GM21526 (cell line): ENCODE results near the gene NEDD4L.
A peak's percentile ranks its signal among the peaks of the same experiment; 100 is the strongest.

Experiments
- ATAC-seq: cut with Tn5 transposase; IDR thresholded peaks from one replicate; pipeline ENCODE4 v1.9.1; 2021; ENCODE audit warnings: moderate library complexity; ENCODE audit not compliant: unreplicated experiment, low FRiP score

Gene NEDD4L

DNA sequence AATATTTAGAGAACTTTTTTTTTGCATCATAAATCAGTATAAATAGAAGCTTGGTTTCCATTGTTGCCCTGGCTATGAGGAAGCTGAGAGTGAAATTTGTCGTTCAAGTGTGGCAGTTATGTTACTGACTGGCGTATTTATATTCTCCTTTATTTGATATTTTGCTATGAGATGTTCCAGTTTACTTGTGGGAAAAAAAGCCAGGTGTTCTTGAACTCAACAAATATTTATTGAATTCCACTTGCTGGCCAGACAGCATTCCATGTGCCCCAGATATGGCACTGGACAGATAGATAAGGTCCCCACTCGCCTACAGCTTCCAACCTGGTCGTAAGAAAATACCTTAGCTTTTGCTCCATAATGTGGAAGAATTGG, 44.7 kb downstream of the NEDD4L start:
- ATAC-seq, result no peak

DNA sequence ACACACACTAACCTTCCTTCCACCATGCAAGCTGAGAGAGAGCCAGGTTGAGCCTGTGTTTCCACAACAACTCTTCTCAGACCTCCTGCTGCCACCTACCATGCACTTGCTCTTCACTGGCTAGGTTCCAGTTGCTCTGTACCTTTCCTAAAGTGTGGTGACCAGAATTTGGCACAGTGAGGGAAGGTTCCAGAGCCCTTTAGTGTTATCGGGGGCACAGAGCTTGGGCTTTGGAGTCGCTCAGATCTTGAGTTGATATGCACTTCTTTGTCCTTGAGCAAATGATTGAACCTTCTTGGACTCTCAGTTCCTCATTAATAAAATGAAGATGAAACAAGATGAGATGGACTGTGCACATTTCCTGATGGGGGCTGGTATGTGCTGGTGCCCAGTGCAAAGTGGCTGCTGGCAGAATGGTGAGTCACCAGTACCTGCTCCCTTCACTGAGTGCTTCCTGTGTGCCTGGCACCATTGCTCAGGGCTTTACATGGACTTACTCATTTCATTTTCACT, 47.1 kb downstream of the NEDD4L start:
- peak; percentile 76 for ATAC-seq

DNA sequence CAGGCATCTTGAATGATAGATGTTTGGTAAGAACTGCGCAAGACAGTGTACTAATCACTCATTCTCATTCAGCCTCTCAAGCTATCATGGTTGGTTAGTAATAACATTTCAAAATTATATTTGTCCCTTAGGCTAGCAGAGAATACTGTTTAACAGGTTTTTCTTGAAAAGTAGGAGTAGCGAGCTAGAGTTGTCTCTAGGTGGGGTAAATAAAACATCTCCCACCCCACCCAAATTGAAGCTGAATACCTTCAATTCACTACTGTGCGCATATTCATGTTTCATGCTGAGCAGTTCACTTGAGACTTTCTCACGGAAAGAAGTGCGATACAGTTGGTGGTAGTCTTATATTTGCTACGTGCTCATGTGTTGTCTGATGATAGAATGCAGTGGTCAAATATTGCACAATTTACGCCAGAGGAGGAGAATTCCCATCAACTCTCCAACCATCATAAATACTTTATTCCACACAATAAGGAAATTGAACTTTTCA, 49.3 kb downstream of the NEDD4L start:
- no peak for ATAC-seq

DNA sequence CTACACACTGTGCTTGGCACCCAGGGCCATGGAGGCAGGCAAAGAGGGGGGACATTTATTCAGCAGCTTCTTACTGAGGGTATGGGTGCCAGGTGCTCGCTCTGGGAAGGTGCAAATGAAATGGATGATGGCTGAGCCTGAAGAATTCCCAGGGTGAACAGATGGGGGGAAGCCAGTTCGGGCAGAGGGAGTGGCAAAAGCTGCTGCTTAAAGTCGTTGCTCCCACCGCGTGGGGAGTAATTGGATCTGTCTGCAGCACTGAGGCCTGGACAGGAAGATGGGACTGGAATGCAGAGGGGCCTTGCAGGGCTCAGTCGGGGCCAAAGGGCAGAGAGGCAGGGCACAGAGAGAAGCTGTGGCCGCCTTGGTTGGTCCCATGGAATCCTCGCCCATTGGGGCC, 51.2 kb downstream of the NEDD4L start:
- no peak for ATAC-seq

DNA sequence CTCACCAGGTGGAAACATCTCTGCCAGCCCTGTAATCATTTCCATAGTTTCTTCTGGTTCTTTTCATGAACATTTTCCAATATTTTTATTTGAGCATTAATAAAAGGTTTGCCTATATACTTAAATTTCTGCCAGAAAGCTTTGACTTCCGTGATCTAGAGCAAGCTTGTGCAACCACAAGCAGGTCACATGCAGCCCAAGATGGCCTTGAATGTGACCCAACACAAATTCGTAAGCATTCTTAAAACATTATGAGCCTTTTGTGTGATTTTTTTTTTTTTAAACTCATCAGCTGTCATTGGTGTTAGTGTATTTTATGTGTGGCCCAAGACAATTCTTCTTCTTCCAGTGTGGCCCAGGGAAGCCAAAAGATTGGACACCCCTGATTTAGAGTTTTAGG, 51.6 kb downstream of the NEDD4L start:
- no peak for ATAC-seq

DNA sequence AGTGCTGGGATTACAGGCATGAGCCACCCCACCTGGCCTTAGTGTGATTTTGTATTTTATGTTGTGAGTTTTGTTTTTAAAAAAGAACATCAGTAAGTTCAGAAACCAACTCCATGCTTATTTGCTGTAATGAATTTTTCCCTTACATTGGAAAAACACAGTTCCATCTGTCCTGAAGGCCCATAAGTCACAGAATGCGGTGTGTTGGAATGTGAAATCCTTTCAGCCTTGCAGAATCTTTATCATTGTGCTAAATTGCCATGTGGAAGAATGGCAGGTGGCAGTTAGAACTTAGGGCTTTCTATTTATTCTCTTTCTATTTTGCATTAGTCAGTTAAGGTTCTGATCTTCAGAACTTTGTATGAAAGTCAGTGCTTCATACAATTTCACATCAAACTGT, 52.6 kb downstream of the NEDD4L start:
- ATAC-seq, result no peak

DNA sequence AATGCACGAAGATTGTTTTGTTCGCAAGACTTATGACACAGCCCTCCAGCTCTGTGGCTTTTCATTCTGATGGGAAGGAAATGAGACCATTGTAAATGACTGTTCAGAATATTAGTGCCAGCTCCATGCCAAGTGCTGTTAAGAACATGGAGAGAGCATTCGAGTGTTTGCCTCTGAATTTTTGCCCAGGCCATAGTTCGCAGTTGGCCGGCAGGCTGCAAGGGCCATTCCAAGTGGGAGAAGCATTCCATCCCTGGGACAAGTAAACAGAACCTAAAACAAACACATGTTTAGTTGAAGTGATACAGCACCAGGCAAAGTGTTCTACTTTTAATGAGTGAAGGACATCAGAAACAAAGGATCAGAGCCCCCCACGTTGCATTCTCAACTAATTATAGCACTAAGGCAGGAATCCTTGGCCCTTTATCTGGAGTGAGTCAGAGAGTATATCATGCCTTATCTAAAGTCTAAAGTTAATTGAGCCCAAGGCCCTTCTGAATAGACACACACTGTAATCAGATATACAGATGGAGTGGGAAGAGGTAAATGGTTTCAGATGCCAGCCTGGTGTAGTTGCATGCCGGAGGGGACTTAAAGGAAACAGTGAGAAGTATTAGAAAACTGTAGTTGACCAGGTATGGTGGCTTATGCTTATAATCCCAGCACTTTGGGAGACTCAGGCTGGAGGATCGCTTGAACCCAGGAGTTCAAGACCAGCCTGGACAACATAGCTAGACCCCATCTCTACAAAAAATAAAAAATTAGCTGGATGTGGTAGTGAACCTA, 53.3 kb downstream of the NEDD4L start:
- ATAC-seq, result no peak

DNA sequence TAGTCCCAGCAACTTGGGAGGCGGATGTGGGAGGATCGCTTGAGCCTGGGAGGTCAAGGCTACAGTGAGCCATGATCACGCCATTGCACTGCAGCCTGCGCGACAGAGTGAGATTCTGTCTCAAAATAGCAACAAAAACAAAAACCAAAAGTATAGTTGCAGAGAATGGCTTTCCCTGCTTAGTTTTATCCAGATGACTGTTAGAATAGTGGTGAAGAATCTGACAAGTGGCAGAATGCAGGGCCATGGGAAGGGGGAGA, 53.8 kb downstream of the NEDD4L start:
- no peak for ATAC-seq

DNA sequence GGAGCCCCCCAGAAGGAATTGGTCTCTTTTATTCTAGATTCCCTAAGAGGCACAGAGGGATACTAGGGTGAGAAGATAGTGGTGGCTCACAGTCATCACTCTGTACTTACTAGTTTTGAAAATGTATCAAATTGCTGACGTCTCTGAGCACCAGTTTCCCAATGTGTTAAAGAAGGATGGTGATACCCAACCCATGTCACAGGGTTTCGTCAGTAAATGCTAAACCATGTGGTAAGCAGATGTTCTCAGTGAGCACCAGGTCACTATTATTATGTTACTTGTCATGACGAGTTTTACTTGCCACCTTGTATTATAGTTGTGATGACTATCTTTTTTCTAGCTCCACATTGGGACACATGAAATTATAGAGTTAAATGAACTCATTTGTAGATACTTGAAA, 54.7 kb downstream of the NEDD4L start:
- ATAC-seq, result no peak

DNA sequence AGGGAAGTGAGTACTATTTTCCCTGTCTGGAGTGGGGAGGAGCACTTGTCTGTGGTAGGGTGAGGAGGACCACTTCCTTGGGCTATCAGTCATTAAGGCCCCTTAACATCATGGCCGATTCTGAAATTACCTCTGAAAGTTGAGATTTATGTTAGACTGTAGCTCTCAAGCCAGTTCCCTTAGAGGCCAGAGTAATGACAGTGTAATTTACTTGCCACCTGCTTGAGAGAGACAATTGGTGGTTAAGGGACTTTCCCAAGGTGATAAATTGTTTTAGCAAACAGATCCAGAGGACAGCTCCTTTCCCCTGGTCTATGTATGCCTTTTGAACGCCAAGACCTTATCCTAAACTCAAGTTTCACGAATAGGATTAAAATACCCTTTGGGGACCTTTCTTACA, 56.1 kb downstream of the NEDD4L start:
- ATAC-seq, result no peak

DNA sequence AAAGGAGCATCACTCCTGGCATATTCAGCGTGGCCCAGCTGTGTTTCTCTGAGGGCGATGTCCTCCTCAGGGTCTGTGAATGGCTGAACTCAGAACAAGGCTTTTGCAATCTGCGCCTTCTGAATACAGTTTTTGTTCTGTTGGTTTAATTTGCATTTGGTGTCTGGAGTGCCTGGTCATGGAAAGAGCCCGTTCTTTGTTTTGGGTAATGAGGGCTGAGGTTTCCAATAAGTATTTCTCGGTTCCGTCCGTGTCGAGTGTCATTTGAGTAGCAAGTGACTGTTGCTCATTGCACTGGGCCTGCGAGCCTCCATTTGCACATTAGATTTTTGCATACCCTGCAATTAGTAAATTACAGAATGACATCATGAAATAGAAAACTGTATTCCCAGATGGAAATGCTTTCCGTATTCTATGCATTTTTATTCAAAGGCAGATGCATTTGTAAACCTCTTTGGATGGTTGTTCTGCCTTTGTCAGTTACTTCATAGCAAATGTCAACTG, 57.3 kb downstream of the NEDD4L start:
- ATAC-seq, result no peak

DNA sequence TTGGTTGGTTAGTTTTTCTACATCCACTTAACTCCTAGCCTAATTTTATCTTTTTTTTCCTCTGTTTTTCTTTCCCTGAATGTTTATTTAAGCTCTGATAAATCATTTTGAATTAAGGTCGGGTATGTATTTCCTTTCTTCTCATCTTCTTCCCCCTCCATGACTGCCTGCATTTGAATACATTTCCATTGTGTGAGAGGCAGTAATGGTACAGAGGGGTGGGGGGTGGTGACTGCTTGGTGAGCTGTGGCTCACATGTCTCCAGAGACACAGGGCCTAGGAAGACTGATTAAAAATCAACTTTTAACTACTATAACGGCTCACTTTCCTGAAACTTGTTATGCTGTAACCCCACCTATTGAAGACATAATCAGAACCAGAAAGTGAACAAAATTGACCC, 58.0 kb downstream of the NEDD4L start:
- ATAC-seq, result no peak

DNA sequence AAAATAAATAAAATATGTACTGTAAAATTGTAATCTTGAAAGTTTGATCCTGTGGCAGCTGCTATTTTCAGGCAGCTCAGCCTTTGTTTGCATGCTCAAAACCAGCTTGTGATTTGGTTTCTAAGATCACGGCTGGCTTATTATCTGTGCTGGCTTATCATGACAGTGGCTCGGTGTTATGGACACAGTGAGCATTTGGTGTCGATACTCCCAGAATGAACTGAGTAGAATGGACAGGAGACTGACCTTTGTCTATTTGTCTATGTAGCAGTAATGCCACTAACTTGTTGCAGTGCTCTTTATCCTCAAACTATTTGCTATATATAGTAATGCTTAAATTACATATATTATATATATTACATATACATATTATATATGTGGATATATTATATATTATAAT, 58.8 kb downstream of the NEDD4L start:
- ATAC-seq, result no peak

DNA sequence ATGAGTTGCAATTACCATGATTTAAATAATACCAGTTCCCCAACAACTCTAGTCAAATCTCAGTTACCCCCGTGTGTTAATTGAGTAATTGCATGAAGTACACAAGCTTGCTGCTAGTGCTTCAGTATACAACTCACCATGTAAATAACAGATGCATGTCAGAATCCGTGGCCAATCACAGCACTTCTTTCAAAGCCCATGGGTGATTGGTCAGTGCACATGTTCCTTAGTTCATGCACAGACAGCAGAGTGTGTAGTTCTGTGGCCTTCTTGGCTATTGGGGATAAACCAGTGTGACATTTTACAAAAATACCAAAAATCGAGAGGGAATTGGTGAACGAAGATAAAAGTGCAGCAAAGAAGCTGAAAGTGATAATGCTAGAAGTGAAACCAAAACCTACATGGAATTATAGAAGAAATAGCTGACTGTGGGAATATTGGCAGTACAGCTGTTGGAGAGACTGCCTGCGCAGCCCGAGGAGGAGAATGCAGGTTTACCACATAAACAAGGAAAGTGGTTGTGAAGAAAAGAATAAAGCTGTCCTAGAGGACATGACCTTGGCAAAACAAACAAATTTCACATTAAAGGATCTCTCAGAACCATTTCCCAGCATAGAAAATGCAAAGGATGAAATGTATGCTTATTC, 59.4 kb downstream of the NEDD4L start:
- ATAC-seq, result no peak

DNA sequence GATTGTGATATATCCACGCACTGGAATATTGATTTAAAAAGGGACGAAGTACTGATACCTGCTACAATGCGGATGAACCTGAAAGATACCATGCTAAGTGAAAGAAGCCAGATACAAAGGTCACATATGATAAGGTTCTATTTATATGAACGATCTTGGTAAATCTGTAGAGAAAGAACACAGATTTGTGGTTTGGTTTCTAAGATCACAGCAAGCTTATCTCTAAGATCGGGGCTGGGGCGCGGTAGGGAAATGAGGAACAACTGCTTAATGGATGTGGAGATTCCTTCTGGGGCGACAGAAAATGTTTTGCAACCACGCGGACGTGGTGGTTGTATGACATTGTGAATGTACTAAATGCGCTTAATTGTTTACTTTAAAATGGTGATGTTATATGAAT, 60.1 kb downstream of the NEDD4L start:
- ATAC-seq, result no peak

DNA sequence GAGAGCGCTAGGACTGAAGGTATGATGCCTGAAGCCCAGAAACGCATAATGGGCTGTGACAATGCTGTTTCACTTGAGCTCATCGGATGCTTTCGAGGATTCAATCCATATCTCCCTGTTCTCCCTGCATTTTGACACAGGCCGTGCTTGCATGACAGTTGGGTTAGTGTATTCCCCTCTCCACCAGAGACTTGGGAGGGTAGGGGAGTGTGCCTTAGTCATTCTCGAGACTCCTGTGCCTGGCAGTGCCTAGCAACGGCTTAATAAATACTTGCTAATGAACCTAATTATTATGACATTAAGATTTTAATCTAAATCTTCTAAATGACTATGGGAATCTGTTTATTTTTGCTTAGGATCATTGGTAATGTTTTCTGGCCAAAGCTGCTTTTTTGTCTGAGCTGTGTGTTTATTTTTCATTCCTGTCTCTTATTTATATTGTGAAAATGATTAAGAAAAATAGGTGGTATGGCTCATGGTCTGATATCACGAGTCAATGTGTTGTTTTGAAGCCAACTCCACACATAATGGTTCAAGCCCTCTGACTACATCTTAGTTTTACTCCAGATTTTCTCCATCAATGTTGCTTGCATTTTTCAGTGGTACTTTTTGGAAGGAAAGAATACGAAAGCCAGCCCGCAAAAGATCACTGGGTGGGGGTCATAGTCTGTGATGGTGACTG, 61.3 kb downstream of the NEDD4L start:
- no peak for ATAC-seq

DNA sequence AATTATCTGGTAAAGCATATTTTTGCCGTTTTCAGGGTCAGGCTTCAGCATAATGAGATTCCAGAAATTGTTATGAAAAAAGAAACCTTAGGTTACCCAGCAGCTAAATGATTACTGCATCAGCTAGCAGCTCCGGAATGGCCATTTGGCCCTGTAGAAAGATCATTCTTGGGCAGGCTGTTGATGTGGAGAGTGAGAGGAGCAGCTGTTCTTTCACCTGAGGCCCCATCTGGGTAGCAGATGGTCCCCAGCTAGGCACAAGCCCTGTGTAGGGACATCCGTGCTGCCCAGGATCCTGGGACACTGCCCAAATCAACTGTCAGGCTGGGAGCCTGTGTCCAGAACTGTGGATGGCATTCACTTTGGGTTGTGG, 61.8 kb downstream of the NEDD4L start:
- ATAC-seq, result no peak

DNA sequence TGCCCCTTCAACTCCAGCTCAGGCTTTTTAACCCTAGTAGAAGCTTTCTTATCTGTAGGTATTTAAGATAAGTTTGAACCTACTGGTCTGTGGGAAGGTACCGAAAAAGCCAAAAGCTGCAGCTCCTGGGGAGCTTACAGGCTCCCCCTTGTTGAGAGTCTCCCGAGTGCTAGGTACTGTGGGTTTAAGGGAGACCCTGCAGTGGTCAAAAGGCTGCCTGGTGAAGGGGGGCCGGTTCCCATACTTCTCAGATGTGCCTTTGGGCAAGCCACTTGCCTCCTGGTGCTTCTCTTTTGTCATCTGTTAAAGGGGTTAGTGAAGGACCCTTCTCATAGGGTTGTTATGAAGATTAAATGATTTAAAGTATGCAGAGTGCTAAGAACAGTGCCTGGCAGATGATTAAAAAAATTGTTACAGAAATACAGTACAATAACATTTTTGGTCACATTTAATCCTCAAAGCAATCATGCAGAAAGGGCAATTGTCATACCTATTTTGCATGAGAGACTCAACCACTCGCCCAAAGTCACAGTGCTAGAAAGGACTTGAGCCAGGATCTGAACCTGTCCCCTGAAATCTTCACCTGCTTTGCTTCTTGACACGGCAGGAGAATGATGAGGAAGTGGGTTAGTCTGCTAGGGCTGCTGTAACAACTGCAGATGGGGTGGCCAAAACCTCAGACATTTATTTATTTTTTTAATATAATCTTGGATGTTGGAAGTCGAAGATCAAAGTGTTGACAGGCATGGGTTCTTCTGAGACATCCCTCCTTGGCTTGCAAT, 62.5 kb downstream of the NEDD4L start:
- no peak for ATAC-seq

DNA sequence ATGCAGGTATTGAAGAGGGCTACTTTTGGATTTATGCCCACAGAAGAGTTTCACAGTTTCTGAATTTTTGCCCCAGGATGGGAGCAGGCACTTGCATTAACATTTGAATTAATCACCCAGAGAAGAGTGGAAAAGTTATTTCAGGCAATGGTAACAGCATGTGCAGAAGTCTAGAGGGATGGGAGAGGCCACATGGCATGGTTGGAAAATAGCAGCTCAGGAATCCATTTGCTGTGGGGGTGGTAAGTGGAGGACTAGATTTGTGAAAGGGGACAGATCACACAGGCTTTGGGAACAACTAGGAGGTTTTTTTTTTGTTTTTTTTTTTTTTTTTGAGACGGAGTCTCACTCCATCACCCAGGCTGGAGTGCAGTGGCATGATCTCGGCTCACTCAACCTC, 65.2 kb downstream of the NEDD4L start:
- no peak for ATAC-seq

DNA sequence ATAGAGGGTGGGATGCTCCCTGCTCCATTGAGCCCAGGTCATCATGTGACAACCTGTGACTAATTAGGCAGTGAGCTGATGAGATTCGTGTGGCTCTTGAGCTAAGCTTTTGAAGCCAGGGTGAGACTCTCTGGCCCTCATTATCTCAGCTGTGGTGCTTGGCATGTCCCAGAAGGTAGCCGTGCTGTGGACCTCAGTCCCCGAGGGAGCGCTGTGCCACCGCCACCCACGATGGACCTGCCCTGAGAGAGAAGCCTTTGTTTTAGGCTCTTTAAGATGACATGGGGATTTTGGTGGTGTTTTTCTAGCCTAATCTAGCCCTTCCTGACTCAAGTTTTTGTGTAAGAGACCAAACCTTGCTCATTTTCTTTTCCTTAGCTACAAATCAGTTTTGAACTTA, 66.4 kb downstream of the NEDD4L start:
- ATAC-seq, result no peak

DNA sequence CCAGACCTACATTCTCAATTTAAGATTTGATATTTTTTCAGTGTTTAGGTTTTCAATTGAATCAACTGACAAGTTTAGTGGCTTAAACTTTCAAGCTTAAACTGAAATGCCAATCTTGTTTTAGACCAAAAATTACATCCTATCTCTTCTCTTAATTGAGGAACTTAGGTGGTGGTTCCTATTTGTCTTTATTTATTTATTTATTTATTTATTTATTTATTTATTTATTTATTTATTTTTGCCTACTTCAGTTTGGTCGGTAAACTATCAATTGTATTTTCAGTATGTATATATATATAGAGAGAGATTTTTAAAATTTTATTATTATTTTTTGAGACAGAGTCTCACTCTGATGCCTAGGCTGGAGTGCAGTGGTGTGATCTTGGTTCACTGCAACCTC, 68.1 kb downstream of the NEDD4L start:
- ATAC-seq, result no peak
